Muscle of arm (tissue), 12 donors: Measurements from ENCODE around the gene KCTD17. TPM values are rescaled to one million over a fixed set of nuclear protein-coding genes. Genes with fewer than 3 reads are reported as not detected.
"Not testable (repeated sequence)": the region's sequence is repeated elsewhere in the genome, so short reads cannot be mapped to it uniquely, and the experiment has no call there.

Experiments
- DNase-seq: peaks from one replicate; pipeline ENCODE4 v3.0.0-alpha.2; 2013
- polyA plus RNA-seq, 12 donors: library from polyadenylated mRNA; unstranded; fragments of 120-200 nt; gene quantifications; one replicate each; pipeline ENCODE4 v1.2.1, GENCODE V29; 2013; ENCODE audit not compliant: insufficient read length in 12 of 12

The KCTD17 gene
- polyA plus RNA-seq, 12 donors: 11.3 to 31.8 (median 15.1) TPM; not detected in 1

DNA sequence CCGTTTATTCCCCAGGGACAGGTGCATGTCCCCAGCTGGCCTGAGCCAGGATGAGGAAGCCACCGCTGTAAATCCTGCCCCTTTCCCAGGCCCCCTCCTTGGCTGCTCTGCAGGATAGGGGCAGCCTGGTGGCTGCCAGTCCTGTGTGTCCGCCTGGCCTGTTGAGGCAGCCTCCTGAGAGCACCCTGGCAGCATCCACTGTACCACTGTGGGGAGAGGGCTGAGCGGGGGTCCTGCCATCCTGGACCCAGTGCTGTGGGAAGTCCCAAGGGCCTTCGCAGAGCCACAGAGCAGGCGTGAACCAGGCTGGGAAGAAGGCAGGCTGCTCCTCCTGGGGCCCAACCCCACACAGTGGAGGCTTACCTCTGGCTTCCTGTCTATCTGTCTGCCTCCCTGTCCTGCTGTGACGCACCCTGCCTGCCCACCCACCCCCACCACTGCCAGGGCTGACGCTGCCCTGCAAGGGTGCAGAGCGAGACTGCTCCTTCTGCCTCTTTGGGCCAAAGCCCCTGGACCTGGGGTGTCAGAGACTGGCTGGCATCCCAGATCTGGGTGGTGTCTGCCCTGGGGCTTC is 8.4 kb downstream of the KCTD17 start:
- no peak for DNase-seq

DNA sequence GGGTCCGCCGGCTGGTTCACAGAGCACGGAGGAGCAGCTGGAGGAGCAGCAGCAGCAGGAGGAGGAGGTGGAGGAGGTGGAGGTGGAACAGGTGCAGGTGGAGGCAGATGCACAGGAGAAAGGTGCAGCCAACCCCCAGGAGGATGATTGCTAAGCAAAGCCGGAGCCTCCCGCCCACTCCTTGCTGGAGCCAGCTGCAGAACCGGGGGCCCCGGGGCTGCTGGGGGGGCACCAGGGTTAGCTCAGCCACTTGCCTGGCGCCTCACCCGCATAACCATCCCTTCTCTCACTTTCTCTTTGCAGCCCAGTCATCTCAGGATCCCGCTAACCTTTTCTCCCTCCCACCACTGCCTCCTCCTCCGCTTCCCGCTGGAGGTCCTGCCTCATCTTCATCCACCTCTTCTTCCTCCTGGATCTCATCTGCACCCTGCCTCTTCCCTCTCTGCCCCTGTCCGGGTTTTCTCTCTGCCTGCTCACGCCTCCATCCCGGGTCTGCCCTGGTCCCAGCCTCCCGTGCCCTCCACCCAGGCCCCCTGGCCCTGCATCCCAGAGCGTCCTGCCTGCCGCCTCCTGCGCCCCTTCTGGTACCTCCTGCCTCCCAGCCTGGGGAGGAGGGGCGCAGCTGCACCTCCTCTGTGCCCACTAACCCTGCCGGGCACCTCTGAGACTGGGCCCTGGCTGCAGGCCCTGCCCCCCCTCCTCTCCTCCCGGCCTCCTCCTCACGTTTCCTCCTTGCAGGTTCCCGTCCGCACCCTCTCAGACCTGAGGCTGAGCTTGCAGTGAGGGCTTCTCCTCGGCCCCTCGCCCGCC is 9.5 kb downstream of the KCTD17 start:
- no peak for DNase-seq

- no peak for DNase-seq
Observed at GRCh38 chr22:37061611-37062375, 10.3 kb downstream of the KCTD17 start.

- DNase-seq: no peak
Observed at GRCh38 chr22:37062376-37062675, 10.8 kb downstream of the KCTD17 start.

DNA sequence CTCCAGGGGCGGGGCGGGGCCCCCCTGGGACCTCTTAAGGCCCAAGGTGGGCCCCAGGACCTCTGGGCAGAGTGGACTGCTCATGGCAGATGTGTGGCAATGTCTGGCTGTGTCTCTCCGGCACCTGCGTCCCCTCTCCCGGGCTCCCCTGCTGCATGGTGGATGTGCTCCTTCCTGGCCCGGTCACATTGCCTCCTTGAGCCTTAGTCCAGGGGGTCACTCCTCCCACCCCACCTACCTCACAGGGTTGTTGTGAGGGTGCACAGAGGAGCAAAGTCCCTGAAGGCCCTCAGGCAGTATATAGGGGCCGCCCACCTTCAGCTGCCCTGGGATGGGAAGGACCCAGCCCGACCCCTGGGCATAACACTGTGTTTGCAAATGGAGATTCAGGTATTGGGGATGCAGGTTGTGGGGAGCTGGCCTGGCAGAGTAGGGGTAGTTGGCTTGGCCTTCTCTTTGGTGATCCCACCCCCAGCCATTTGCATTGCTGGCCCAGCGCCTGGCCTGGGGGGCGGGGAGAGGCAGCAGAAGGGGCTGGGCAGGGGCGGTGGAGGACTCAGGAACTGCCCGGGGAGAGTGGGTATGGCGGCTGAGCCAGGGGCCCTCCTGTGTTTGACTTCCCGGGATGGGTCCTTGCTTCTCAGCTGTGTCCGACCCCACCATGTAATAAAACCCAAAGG is 11.3 kb downstream of the KCTD17 start:
- no peak for DNase-seq

DNA sequence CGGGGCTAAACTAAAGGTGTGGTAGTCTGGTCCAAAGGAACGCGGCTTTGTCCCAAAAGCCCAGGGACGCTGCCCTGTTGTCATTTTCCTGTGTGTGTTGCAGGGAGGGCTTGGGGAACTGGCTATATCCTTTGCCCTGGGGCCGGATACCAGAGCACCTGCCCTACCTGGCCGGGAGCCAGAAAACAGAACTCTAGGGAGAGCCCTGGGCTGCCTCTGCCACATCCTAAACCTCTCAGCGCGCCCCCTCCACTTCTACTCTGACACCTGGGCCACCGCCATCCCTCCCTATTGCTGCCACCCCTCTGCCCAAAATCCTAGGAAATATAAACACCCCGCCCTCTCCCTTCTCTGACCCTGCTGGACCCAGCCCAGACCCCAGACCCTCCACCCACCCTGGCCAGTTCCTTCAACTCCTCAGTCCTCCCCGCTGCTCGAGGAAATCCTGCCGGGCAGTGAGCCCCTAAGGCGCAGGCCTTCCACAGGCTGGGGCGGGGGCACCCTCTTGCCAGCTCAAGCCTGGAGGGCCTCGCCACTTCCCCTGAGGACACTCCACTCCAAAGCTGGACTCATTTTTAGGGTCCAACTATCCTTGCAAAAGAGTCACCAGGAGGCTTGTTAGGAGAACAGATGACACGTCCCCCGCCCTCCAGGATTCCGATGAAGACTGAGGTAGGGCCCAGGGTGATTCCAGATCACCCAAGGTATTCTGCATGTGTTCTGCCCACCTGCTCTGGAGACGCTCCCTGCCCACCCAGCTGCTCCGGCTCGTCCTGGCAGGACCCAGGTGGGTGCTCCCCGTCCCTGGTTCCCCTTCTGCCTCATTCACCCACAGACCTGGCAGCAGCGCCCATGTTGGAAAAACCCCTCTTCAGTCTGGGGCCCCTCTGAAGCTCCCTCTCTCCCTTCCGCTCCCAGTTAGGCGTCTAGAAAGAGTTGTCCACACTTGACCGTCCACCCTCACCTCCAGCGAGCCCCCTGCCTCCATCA is 12.2 kb downstream of the KCTD17 start:
- DNase-seq: no peak

- DNase-seq: no peak
Observed at GRCh38 chr22:37064553-37064952, 13.0 kb downstream of the KCTD17 start.

DNA sequence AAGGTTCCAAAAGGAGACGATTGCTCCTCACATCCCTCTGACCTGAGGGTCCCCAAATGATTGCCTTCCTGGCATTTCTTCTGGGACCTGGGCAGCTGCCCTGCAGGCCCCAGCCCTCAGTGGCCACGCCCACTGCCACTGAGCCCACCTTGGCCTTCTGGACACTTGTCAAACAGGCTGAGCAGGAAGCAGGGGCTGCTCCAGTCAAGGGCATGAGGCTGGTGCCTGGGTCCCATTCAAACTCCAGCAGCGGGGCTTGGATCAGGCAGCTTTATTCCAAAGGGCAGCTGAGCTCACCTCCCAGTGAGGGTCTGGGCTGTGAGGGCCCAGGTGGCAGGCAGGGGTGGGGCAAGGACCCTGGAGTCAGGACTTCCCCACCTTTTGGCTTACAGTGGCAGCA is 13.6 kb downstream of the KCTD17 start:
- DNase-seq: no peak

- no peak for DNase-seq
Observed at GRCh38 chr22:37065961-37066360, 14.4 kb downstream of the KCTD17 start.

DNA sequence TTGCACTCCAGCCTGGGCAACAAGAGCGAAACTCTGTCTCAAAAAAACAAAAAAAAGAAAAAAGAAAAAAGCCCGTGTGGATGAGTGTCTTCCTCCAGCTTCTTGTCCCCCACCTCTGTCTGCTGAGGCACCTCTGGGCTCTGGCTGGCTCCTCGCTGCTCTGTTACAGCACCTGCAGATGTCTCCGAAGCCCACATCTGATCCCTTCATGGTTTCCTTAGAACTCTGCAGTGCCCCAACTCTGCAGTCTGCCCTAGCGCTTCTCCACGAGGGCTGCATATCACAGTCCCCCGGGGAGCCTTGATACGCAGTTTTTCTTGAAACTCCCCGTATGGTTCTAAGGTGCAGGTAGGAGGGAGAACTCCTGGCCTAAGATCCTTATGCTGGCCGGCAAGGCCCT is 15.9 kb downstream of the KCTD17 start:
- no peak for DNase-seq

DNA sequence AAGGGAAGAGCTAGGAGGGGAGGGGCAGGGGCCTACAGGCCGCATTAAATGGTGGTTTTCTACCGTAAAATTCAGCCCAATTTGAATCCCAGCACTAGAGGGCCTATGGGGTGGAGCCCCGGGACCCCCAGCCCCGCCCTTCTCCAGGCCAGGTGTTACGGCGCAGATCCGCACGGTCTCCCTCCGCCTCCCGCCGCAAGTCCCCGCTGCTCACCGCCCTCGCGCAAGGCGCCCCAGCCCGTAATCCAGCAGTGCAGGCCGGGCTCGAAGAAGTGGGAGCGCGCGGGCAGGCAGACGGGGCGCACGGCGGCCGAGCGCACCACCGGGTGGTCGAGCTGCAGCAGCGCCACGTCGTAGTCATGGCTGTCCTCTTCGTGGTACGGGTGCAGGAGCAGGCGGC is 17.3 kb downstream of the KCTD17 start:
- DNase-seq: no peak

- no peak for DNase-seq
Observed at GRCh38 chr22:37069319-37069718, 17.8 kb downstream of the KCTD17 start.

- DNase-seq: no peak
Observed at GRCh38 chr22:37069719-37070118, 18.2 kb downstream of the KCTD17 start.

DNA sequence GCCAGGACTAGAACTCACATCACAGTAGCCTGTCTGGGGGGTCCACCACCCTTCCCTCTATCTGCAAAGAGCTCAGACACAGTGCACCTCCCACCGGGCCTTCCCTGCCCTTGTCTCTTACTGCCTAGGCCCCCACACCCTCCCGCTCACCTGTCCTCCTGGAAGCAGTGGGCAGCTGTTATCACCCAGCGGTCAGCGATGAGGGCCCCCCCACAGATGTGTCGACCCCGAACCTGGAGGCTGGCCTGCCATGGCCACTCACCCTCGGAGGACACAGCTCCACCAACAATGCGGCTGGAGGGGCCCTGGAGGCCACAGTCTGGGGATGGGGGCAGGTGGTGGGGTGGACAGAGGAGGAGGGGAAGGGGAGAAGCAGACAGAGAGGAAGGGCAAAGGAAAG is 18.8 kb downstream of the KCTD17 start:
- no peak for DNase-seq

GRCh38 chr22:37070744-37071143 is 19.2 kb downstream of the KCTD17 start:
- no peak for DNase-seq

GRCh38 chr22:37071850-37072592 is 20.5 kb downstream of the KCTD17 start:
- not testable (repeated sequence) for DNase-seq

GRCh38 chr22:37072673-37073072 is 21.1 kb downstream of the KCTD17 start:
- DNase-seq: no peak

- no peak for DNase-seq
Observed at GRCh38 chr22:37074537-37074936, 23.0 kb downstream of the KCTD17 start.

DNA sequence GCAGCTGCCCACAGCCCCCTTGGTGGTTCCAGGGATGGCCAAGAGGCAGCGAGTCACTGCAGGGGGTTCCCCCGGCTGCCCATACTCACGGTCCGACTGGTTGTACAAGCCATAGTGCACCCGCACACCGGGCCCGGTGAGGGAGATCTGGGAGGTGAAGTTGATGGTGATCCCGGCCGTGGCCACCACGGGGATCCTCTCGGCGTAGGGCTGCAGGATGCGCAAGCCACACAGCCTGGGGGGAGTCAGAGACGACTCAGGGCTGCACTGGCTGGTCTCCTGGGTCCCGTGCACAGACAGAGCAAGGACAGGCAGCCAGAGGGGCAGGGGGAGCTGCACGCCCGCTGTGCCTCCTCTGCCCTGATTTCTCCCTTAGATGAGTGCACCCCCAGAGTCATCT is 23.5 kb downstream of the KCTD17 start:
- no peak for DNase-seq

GRCh38 chr22:37075822-37076433 is 24.4 kb downstream of the KCTD17 start:
- DNase-seq: no peak
